ENCODE results near the gene ZNF407. TPM values are rescaled to one million over a fixed set of nuclear protein-coding genes. Genes with fewer than 3 reads are reported as not detected.

ZNF407 gene
- total and polyA plus RNA-seq, 12 donors: 2.5 to 14.9 (median 12.7) TPM

- H3K36me3 ChIP-seq: peaks cover 0 to 2% (median 0%) of the 10 kb centered on the region in 9 donors
- no peak overlapping the region for H3K27ac ChIP-seq
- no peak for DNase-seq
- 88 to 89% methylated on average over 6 of the region's 6 CpGs for WGBS, 2 donors
- intact Hi-C loops (cut with DNase I): no loop called here
- no peak for ATAC-seq
- H3K27me3 ChIP-seq: no peaks in the 10 kb centered on the region
- no peak overlapping the region for H3K4me3 ChIP-seq
- TF ChIP-seq, protein P1, sequence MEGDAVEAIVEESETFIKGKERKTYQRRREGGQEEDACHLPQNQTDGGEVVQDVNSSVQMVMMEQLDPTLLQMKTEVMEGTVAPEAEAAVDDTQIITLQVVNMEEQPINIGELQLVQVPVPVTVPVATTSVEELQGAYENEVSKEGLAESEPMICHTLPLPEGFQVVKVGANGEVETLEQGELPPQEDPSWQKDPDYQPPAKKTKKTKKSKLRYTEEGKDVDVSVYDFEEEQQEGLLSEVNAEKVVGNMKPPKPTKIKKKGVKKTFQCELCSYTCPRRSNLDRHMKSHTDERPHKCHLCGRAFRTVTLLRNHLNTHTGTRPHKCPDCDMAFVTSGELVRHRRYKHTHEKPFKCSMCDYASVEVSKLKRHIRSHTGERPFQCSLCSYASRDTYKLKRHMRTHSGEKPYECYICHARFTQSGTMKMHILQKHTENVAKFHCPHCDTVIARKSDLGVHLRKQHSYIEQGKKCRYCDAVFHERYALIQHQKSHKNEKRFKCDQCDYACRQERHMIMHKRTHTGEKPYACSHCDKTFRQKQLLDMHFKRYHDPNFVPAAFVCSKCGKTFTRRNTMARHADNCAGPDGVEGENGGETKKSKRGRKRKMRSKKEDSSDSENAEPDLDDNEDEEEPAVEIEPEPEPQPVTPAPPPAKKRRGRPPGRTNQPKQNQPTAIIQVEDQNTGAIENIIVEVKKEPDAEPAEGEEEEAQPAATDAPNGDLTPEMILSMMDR (IDR thresholded peaks at IDR 0.05): no peak
- H3K4me1 ChIP-seq: no peaks in the 10 kb centered on the region
- H3K9me3 ChIP-seq: peaks cover 0 to 6% (median 0%) of the 10 kb centered on the region in 11 donors
Measured at GRCh38 chr18:74714791-74715190, 117.1 kb downstream of the ZNF407 start.

- Histone ChIP-seq H3K27ac (no peak overlapping the region), H3K27me3 (no peaks in the 10 kb centered on the region), H3K36me3 (peaks cover 0 to 2% (median 0%) of the 10 kb centered on the region in 9 donors), H3K4me1 (no peaks in the 10 kb centered on the region), H3K9me3 (peaks cover 0 to 10% (median 0%) of the 10 kb centered on the region in 11 donors), H3K4me3 (no peak overlapping the region)
- DNase-seq (no peak), ATAC-seq (no peak)
- WGBS, 2 donors: 98 to 99% methylated on average over 7 of the region's 7 CpGs
- intact Hi-C loops (cut with DNase I): no loop called here
- TF ChIP-seq, protein P1 (IDR thresholded peaks at IDR 0.05): no peak
Measured at GRCh38 chr18:74715306-74715705, 117.6 kb downstream of the ZNF407 start.

DNA sequence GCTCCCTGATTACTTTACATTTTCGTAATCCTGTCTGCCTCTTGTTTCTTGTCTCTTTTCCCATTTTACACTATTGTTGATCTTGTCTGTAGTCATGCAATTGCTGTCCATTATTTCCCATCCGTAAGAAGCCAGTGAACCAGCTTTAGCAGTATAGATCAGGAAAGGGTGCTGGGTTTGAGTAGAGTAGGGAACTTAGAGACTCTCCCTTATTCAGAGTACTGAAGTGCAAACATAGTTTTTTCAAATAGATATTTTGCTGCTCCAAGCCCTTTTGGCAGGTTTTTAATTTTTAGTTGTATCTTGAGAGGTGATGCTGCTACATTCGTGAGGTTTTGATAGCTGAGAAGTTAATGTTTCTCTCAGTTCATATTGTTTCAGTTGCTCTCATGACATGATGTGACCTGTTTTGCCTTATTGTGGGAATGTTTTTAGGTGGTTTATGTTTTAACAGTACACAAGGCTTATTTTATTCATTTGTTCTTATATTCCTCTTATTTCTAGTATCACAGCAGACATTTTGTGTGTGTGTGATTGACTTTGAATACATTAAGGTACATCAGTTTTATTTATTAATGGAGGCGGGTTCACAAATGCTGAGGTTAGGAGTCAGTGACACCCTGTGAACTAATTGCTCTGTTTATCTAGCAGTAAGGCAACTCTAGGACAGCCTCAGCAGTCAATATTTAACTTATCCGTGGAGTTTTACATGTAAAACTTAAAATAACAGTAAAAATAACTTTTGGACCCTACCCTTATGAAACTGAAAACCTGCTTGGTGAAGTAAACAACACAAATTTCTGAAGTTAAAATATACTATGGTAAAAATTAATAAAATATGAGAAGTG, 118.4 kb downstream of the ZNF407 start:
- whole genome bisulfite sequencing, 2 donors: 73 to 74% methylated on average over 5 of the region's 5 CpGs
- H3K27me3 ChIP-seq: no peaks in the 10 kb centered on the region
- peaks cover 0 to 2% (median 0%) of the 10 kb centered on the region in 9 donors for H3K36me3 ChIP-seq
- H3K9me3 ChIP-seq: peaks cover 0 to 10% (median 0%) of the 10 kb centered on the region in 11 donors
- TF ChIP-seq, protein P1 (IDR thresholded peaks at IDR 0.05): no peak
- no peak overlapping the region for H3K4me3 ChIP-seq
- ATAC-seq (no peak), DNase-seq (no peak)
- H3K4me1 ChIP-seq: peaks cover 0 to 2% (median 0%) of the 10 kb centered on the region in 9 donors
- intact Hi-C loops (cut with DNase I): no loop called here
- no peak overlapping the region for H3K27ac ChIP-seq

GRCh38 chr18:74718312-74718711, 120.6 kb downstream of the ZNF407 start:
- Histone ChIP-seq H3K36me3 (peaks cover 0 to 2% (median 0%) of the 10 kb centered on the region in 9 donors), H3K4me3 (no peak overlapping the region), H3K9me3 (peaks cover 0 to 10% (median 0%) of the 10 kb centered on the region in 11 donors), H3K27ac (no peak overlapping the region), H3K4me1 (peaks cover 0 to 18% (median 4%) of the 10 kb centered on the region in 9 donors), H3K27me3 (no peaks in the 10 kb centered on the region)
- TF ChIP-seq, protein P1 (IDR thresholded peaks at IDR 0.05): no peak
- ATAC-seq: no peak
- DNase-seq: no peak
- 78 to 83% methylated on average over 2 of the region's 2 CpGs for WGBS, 2 donors
- intact Hi-C loops (cut with DNase I): no loop called here
